Measurements from ENCODE around the gene EFNA5.

EFNA5 gene

DNA sequence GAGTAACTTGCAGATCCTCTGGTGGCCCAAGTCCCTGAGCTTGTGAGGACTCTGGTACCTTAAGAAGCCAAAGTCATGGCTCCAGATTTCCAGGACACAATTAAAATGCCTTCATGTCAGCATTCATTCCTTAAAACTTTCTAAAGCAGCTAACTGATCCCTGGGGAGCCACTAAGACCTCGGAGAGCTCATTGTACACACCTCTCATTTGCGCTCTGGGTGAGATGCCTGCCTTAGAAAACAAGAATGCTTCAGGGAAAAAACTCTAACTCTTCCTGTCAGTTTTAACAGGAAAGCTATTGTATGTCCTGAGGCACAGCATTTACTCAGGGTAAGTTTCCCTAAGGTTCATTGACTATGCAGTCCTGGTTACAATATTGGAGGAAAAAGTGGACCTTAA, 285.0 kb downstream of the EFNA5 start:
- H3K36me3 ChIP-seq (ENCODE audit: insufficient read depth, low read length): no peaks in the 10 kb centered on the region
- no peak overlapping the region for H3K27ac ChIP-seq (ENCODE audit: low read length)
- ATAC-seq (ENCODE audit: insufficient read depth, low read depth) (no peak), DNase-seq (no peak)
- no peak for TF ChIP-seq EZH2 (IDR thresholded peaks at IDR 0.05; ENCODE audit: borderline replicate concordance, low read depth, low read length, severe bottlenecking)
- TF ChIP-seq, protein P1, sequence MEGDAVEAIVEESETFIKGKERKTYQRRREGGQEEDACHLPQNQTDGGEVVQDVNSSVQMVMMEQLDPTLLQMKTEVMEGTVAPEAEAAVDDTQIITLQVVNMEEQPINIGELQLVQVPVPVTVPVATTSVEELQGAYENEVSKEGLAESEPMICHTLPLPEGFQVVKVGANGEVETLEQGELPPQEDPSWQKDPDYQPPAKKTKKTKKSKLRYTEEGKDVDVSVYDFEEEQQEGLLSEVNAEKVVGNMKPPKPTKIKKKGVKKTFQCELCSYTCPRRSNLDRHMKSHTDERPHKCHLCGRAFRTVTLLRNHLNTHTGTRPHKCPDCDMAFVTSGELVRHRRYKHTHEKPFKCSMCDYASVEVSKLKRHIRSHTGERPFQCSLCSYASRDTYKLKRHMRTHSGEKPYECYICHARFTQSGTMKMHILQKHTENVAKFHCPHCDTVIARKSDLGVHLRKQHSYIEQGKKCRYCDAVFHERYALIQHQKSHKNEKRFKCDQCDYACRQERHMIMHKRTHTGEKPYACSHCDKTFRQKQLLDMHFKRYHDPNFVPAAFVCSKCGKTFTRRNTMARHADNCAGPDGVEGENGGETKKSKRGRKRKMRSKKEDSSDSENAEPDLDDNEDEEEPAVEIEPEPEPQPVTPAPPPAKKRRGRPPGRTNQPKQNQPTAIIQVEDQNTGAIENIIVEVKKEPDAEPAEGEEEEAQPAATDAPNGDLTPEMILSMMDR (IDR thresholded peaks at IDR 0.05; ENCODE audit: borderline replicate concordance, extremely low read depth, low read length, poor library complexity, severe bottlenecking): no peak
- H3K9ac ChIP-seq (ENCODE audit: low read depth, low read length): no peak overlapping the region
- H3K4me2 ChIP-seq (ENCODE audit: insufficient read depth, low read length): no peak overlapping the region
- no peak overlapping the region for H3K4me3 ChIP-seq (ENCODE audit: low read depth in 1 of 2, low read length in 2 of 2)
- H3K27me3 ChIP-seq (ENCODE audit: insufficient read depth, low read length, poor library complexity): no peaks in the 10 kb centered on the region
- H3K9me3 ChIP-seq (ENCODE audit: insufficient read depth, low read length, severe bottlenecking): no peaks in the 10 kb centered on the region
- H3K4me1 ChIP-seq (ENCODE audit: insufficient read depth, low read length): peaks cover 38% of the 10 kb centered on the region
- H4K20me1 ChIP-seq (ENCODE audit: insufficient read depth, low read length): no peaks in the 10 kb centered on the region
- H2AFZ ChIP-seq (ENCODE audit: low read depth, low read length): no peak overlapping the region
- H3K79me2 ChIP-seq (ENCODE audit: insufficient read depth, low read length): no peaks in the 10 kb centered on the region

GRCh38 chr5:107384256-107384655, 286.5 kb downstream of the EFNA5 start:
- Histone ChIP-seq H3K9me3 (ENCODE audit: insufficient read depth, low read length, severe bottlenecking) (no peaks in the 10 kb centered on the region), H3K4me1 (ENCODE audit: insufficient read depth, low read length) (peaks cover 30% of the 10 kb centered on the region), H3K9ac (ENCODE audit: low read depth, low read length) (no peak overlapping the region), H3K79me2 (ENCODE audit: insufficient read depth, low read length) (no peaks in the 10 kb centered on the region), H3K27me3 (ENCODE audit: insufficient read depth, low read length, poor library complexity) (no peaks in the 10 kb centered on the region), H3K36me3 (ENCODE audit: insufficient read depth, low read length) (no peaks in the 10 kb centered on the region), H3K4me3 (ENCODE audit: low read depth in 1 of 2, low read length in 2 of 2) (no peak overlapping the region), H3K4me2 (ENCODE audit: insufficient read depth, low read length) (no peak overlapping the region), H4K20me1 (ENCODE audit: insufficient read depth, low read length) (no peaks in the 10 kb centered on the region), H3K27ac (ENCODE audit: low read length) (no peak overlapping the region), H2AFZ (ENCODE audit: low read depth, low read length) (no peak overlapping the region)
- DNase-seq (no peak), ATAC-seq (ENCODE audit: insufficient read depth, low read depth) (no peak)
- TF ChIP-seq, protein P1 (IDR thresholded peaks at IDR 0.05; ENCODE audit: borderline replicate concordance, extremely low read depth, low read length, poor library complexity, severe bottlenecking): no peak
- no peak for TF ChIP-seq EZH2 (IDR thresholded peaks at IDR 0.05; ENCODE audit: borderline replicate concordance, low read depth, low read length, severe bottlenecking)

- no peak overlapping the region for H2AFZ ChIP-seq (ENCODE audit: low read depth, low read length)
- no peak overlapping the region for H3K4me2 ChIP-seq (ENCODE audit: insufficient read depth, low read length)
- no peak overlapping the region for H3K27ac ChIP-seq (ENCODE audit: low read length)
- no peaks in the 10 kb centered on the region for H3K27me3 ChIP-seq (ENCODE audit: insufficient read depth, low read length, poor library complexity)
- H3K4me1 ChIP-seq (ENCODE audit: insufficient read depth, low read length): peaks cover 21% of the 10 kb centered on the region
- TF ChIP-seq, protein P1 (IDR thresholded peaks at IDR 0.05; ENCODE audit: borderline replicate concordance, extremely low read depth, low read length, poor library complexity, severe bottlenecking): no peak
- TF ChIP-seq EZH2 (IDR thresholded peaks at IDR 0.05; ENCODE audit: borderline replicate concordance, low read depth, low read length, severe bottlenecking): no peak
- no peak overlapping the region for H3K4me3 ChIP-seq (ENCODE audit: low read depth in 1 of 2, low read length in 2 of 2)
- no peaks in the 10 kb centered on the region for H3K9me3 ChIP-seq (ENCODE audit: insufficient read depth, low read length, severe bottlenecking)
- ATAC-seq (ENCODE audit: insufficient read depth, low read depth) (no peak), DNase-seq (no peak)
- H3K9ac ChIP-seq (ENCODE audit: low read depth, low read length): no peak overlapping the region
- H3K79me2 ChIP-seq (ENCODE audit: insufficient read depth, low read length): no peaks in the 10 kb centered on the region
- H3K36me3 ChIP-seq (ENCODE audit: insufficient read depth, low read length): no peaks in the 10 kb centered on the region
- H4K20me1 ChIP-seq (ENCODE audit: insufficient read depth, low read length): no peaks in the 10 kb centered on the region
Observed at GRCh38 chr5:107383414-107383813, 287.3 kb downstream of the EFNA5 start.

All from DND-41 (cell line).